HepG2 (cell line): ENCODE measurements around the gene PTCRA. TPM values are rescaled to one million over a fixed set of nuclear protein-coding genes. Genes with fewer than 3 reads are reported as not detected.

Experiments
- ATAC-seq: fragments of 200-7000 bp; cut with Tn5 transposase; 3 replicates; pipeline ENCODE4 v1.9.1; 2020; ENCODE audit warnings: mild to moderate bottlenecking, moderate library complexity
- BruUV-seq: library from RNA; stranded (reverse); fragments of 400-500 nt; replicated peaks from 2 replicates; lab custom pipeline; 2021; lab: Mats Ljungman, UMichigan
- CTCF ChIA-PET: fragments of 300-600 bp; formaldehyde crosslinking; extraction: SDS; loops from one replicate; lab custom pipeline; 2021; ENCODE audit warnings: low total read pairs, inconsistent platforms, low intra/inter-chr PET ratio; lab: Yijun Ruan, JAX
- POLR2A ChIA-PET: fragments of 350-600 bp; sonication (Branson Sonifier 250); formaldehyde crosslinking; loops from one replicate; lab custom pipeline; 2020; ENCODE audit warnings: antibody characterized with exemption, inconsistent platforms; lab: Yijun Ruan, JAX
- DNase-seq: peaks from one replicate; pipeline ENCODE4 v3.0.0-alpha.2; 2015; ENCODE audit warnings: low spot score
- FAIRE-seq: peaks from 3 replicates; lab custom pipeline; 2011; peaks lifted over from hg19 to GRCh38; lab: Jason Lieb, UNC
- H2AFZ ChIP-seq: one replicate; pipeline ENCODE4 v1.6.1; 2011; ENCODE audit warnings: low read length, inconsistent platforms
- H3K27ac ChIP-seq: fragments of 300-600 bp; 3 replicates; pipeline ENCODE4 v1.8.0; 2011; ENCODE audit warnings: mixed run types, mild to moderate bottlenecking, mixed read lengths, low read length, inconsistent platforms; ENCODE audit not compliant: insufficient read depth; ENCODE audit errors: extremely low read length
- H3K27me3 ChIP-seq, 2 experiments: fragments of 200-600 bp in 1 of 2; 2 replicates in 1 of 2; 3 replicates in 1 of 2; pipeline versions ENCODE4 v1.6.0 to v1.8.0; 2011; ENCODE audit warnings: low read length in 2 of 2, mild to moderate bottlenecking in 2 of 2, moderate library complexity in 2 of 2, inconsistent platforms in 1 of 2; ENCODE audit not compliant: insufficient read depth in 2 of 2, control insufficient read depth in 1 of 2
- H3K36me3 ChIP-seq, 2 experiments: fragments of 200-600 bp in 1 of 2; replicated peaks in 1 of 2; 2 replicates in 1 of 2; 3 replicates in 1 of 2; pipeline versions ENCODE4 v1.5.1 to v1.8.0; 2011; ENCODE audit warnings: low read length in 2 of 2, inconsistent platforms in 1 of 2; ENCODE audit not compliant: insufficient read depth in 2 of 2, control insufficient read depth in 1 of 2
- H3K4me1 ChIP-seq: 2 replicates; pipeline ENCODE4 v1.5.1; 2012; ENCODE audit warnings: low read length, inconsistent platforms; ENCODE audit not compliant: insufficient read depth
- H3K4me2 ChIP-seq: 2 replicates; pipeline ENCODE4 v1.6.0; 2011; ENCODE audit warnings: low read depth, low read length, inconsistent platforms
- H3K4me3 ChIP-seq, 3 experiments: fragments of 200-600 bp in 1 of 3; sonication (generic), shearing (Covaris generic) in 1 of 3; replicated peaks in 1 of 3; 2 replicates each; pipeline ENCODE4 v1.5.1; 2011 to 2016; ENCODE audit warnings: low read length in 3 of 3, inconsistent platforms in 2 of 3, low read depth in 2 of 3, mild to moderate bottlenecking in 2 of 3, control low read depth in 1 of 3, mixed read lengths in 1 of 3; ENCODE audit not compliant: insufficient read depth in 1 of 3
- H3K79me2 ChIP-seq: one replicate; pipeline ENCODE4 v1.6.1; 2011; ENCODE audit warnings: low read length, inconsistent platforms; ENCODE audit not compliant: insufficient read depth
- H3K9ac ChIP-seq: 2 replicates; pipeline ENCODE4 v1.6.0; 2011; ENCODE audit warnings: mild to moderate bottlenecking, low read depth, low read length, inconsistent platforms; ENCODE audit not compliant: insufficient read depth
- H3K9me3 ChIP-seq: 2 replicates; pipeline ENCODE4 v1.5.1; 2012; ENCODE audit warnings: mild to moderate bottlenecking, low read length
- H4K20me1 ChIP-seq: 2 replicates; pipeline ENCODE4 v1.6.0; 2011; ENCODE audit warnings: inconsistent platforms, mild to moderate bottlenecking, low read length, moderate library complexity; ENCODE audit not compliant: insufficient read depth
- AHR ChIP-seq: IDR thresholded peaks from 2 replicates; pipeline ENCODE4 v1.6.1; 2018; ENCODE audit warnings: missing genetic modification reagents, missing compliant biosample characterization
- ATF7 ChIP-seq, 2 experiments: fragments of 450-650 bp in 1 of 2; sonication (generic) in 1 of 2; formaldehyde crosslinking in 1 of 2; IDR thresholded peaks; 2 replicates each; pipeline versions ENCODE4 v1.4.0 to v1.6.1; 2016 to 2020; ENCODE audit warnings: antibody characterized with exemption in 1 of 2, mild to moderate bottlenecking in 1 of 2, missing genetic modification reagents in 1 of 2
- DMAP1 ChIP-seq: IDR thresholded peaks from 2 replicates; pipeline ENCODE4 v1.6.1; 2016
- FOXC1 ChIP-seq: sonication (generic); formaldehyde crosslinking; IDR thresholded peaks from 2 replicates; pipeline ENCODE4 v1.8.0; 2022; ENCODE audit warnings: mild to moderate bottlenecking, missing genetic modification reagents, borderline replicate concordance
- FOXO4 ChIP-seq: sonication (generic); formaldehyde crosslinking; conservative IDR thresholded peaks from 2 replicates; pipeline ENCODE4 v1.8.1; 2023; ENCODE audit warnings: missing genetic modification reagents
- HNRNPK ChIP-seq: fragments of 200-400 bp; formaldehyde crosslinking; IDR thresholded peaks from 2 replicates; pipeline ENCODE4 v1.6.1; 2018; ENCODE audit warnings: low read length, low read depth, moderate library complexity, mild to moderate bottlenecking; ENCODE audit not compliant: poor library complexity, severe bottlenecking
- MTF2 ChIP-seq: sonication (generic); formaldehyde crosslinking; IDR thresholded peaks from 2 replicates; pipeline ENCODE4 v1.5.0; 2020; ENCODE audit warnings: missing genetic modification reagents, borderline replicate concordance
- PCBP1 ChIP-seq: fragments of 200-400 bp; formaldehyde crosslinking; IDR thresholded peaks from 2 replicates; pipeline ENCODE4 v1.6.1; 2017; ENCODE audit warnings: mild to moderate bottlenecking, low read depth, low read length, borderline replicate concordance
- PLSCR1 ChIP-seq: sonication (generic); formaldehyde crosslinking; IDR thresholded peaks from 2 replicates; pipeline ENCODE4 v1.5.0; 2020; ENCODE audit warnings: missing genetic modification reagents, mild to moderate bottlenecking, borderline replicate concordance
- THAP8 ChIP-seq: sonication (generic); formaldehyde crosslinking; IDR thresholded peaks from 2 replicates; pipeline ENCODE4 v1.5.1; 2020; ENCODE audit warnings: missing genetic modification reagents, mild to moderate bottlenecking, borderline replicate concordance
- ZMYM4 ChIP-seq: sonication (generic); formaldehyde crosslinking; IDR thresholded peaks from 2 replicates; pipeline ENCODE4 v1.8.1; 2023; ENCODE audit warnings: mild to moderate bottlenecking, missing genetic modification reagents
- ZNF687 ChIP-seq: sonication (generic); formaldehyde crosslinking; IDR thresholded peaks from 2 replicates; pipeline ENCODE4 v1.5.1; 2020; ENCODE audit warnings: mild to moderate bottlenecking, missing genetic modification reagents, moderate library complexity
- ZSCAN12 ChIP-seq: sonication (generic); formaldehyde crosslinking; IDR thresholded peaks from 2 replicates; pipeline ENCODE4 v1.9.0; 2021; ENCODE audit warnings: mild to moderate bottlenecking, missing genetic modification reagents
- WGBS: methylation state at CpG from one replicate; pipeline ENCODE4 v1.1.6; 2017; ENCODE audit warnings: low lambda C conversion rate; 5-methylcytosine and 5-hydroxymethylcytosine counted together
- in situ Hi-C: cut with HindIII; loops from 2 replicates; pipeline ENCODE4 v1.10.0; 2017; ENCODE audit warnings: low pct_unique_long_range_greater_than_20kb; ENCODE audit not compliant: extremely low pct_ligation_motif_present
- intact Hi-C: fragments of 100-400 bp; cut with micrococcal nuclease; formaldehyde crosslinking; loops from one replicate; pipeline ENCODE4 v1.10.0; 2022; ENCODE audit not compliant: unreplicated experiment
- polyA plus RNA-seq, 8 experiments: library from polyadenylated mRNA; depleted of rRNA in 3 of 8; stranded (reverse) in 7 of 8; unstranded in 1 of 8; fragments of >200 nt; fragmentation: Illumina TruSeq in 4 of 8; extraction: Trizol in 4 of 8; gene quantifications; 2 replicates each; pipeline versions ENCODE4 v1.2.1 to v1.2.3, GENCODE V29; 2011 to 2016; ENCODE audit warnings: low read depth in 4 of 8, missing spikeins in 1 of 8, mixed read lengths in 1 of 8; ENCODE audit not compliant: insufficient read depth in 1 of 8
- total RNA-seq, 5 experiments: library from RNA; depleted of rRNA; stranded (reverse); fragments of >200 nt; fragmentation: Illumina TruSeq; extraction: Trizol; gene quantifications; 2 replicates each; pipeline ENCODE4 v1.2.3, GENCODE V29; 2016; ENCODE audit warnings: low read depth in 1 of 5

PTCRA gene
- total and polyA plus RNA-seq, 2 of the 13 experiments (the other 11 are each of a cell fraction or from before 2014, with no cell fraction given) = not detected

GRCh38 chr6:42963179-42963854 lies 47.5 kb downstream of the PTCRA start:
- Histone ChIP-seq H3K27me3 (no peaks in the 10 kb centered on the region; a peak in 1 of 5 replicates), H3K4me1 (peaks cover 33% of the 10 kb centered on the region), H3K4me2 (no peak overlapping the region), H2AFZ (no peak overlapping the region), H4K20me1 (no peaks in the 10 kb centered on the region), H3K27ac (no peak overlapping the region), H3K4me3 (no peak overlapping the region), H3K36me3 (0 out of 5 replicates have a peak, but pooled peaks cover 0 to 1% of the 10 kb centered on the region in 2 experiments)
- no TSS peak for BruUV-seq
- intact Hi-C loops = loop anchor here (5.0 kb wide), 1 partner anchor 49 kb away; the partner anchor contains the start of genes KLHDC3 and MEA1
- FAIRE-seq = no peak
- CTCF ChIA-PET = interaction anchor here (1.0 kb wide), 1 partner anchor 181 kb away, joined by 3 read pairs; no protein-coding TSS in a partner anchor
- 83% methylated on average over 9 of the region's 12 CpGs for WGBS
- no peak; the same call in 2 of the 3 replicates for ATAC-seq
- DNase-seq = no peak
- in situ Hi-C loops = no loop called here
- no peak for TF ChIP-seq ZSCAN12 (CRISPR knock-in tag)
- TF ChIP-seq FOXO4 (CRISPR knock-in tag) = 0 out of 2 replicates have a peak, but pooled peaks have one; percentile 87
- peak; percentile 74; the same call in 1 of the 2 replicates for TF ChIP-seq PCBP1
- no peak for TF ChIP-seq THAP8
- no peak for TF ChIP-seq DMAP1 (CRISPR knock-in tag)
- TF ChIP-seq MTF2 (CRISPR knock-in tag) = 0 out of 2 replicates have a peak, but pooled peaks have one; percentile 40
- TF ChIP-seq ZNF687 (CRISPR knock-in tag) = peak; percentile 23; the same call in 1 of the 2 replicates
- 0 out of 2 replicates have a peak, but pooled peaks have one; percentile 14 for TF ChIP-seq AHR
- TF ChIP-seq PLSCR1 (CRISPR knock-in tag) = no peak
- TF ChIP-seq FOXC1 = 0 out of 2 replicates have a peak, but pooled peaks have one; percentile 19
- peak; percentile 37 for TF ChIP-seq HNRNPK
- TF ChIP-seq ATF7 (IDR thresholded peaks at IDR 0.05) = no peak
- 0 out of 2 replicates have a peak, but pooled peaks have one; percentile 6 for TF ChIP-seq ATF7 (CRISPR knock-in tag; IDR thresholded peaks at IDR 0.05)
- 0 out of 2 replicates have a peak, but pooled peaks have one; percentile 32 for TF ChIP-seq ZMYM4 (CRISPR knock-in tag)
- TF ChIP-seq, all 625 proteins: peak for 9
- H3K79me2 ChIP-seq = no peaks in the 10 kb centered on the region
- POLR2A ChIA-PET = interaction anchor here (2.5 kb wide), 1 partner anchor 21 kb away, joined by 13 read pairs; the partner anchor contains the start of gene PPP2R5D
- no peaks in the 10 kb centered on the region for H3K9me3 ChIP-seq
- H3K9ac ChIP-seq = no peak overlapping the region
